HepG2 (cell line): Measurements from ENCODE around the gene TRERF1. TPM values are rescaled to one million over a fixed set of nuclear protein-coding genes. Genes with fewer than 3 reads are reported as not detected.

Source experiments
- ATAC-seq: fragments of 200-7000 bp; cut with Tn5 transposase; 3 replicates; pipeline ENCODE4 v1.9.1; 2020; ENCODE audit warnings: mild to moderate bottlenecking, moderate library complexity
- BruUV-seq: library from RNA; stranded (reverse); fragments of 400-500 nt; replicated peaks from 2 replicates; lab custom pipeline; 2021; lab: Mats Ljungman, UMichigan
- CTCF ChIA-PET: fragments of 300-600 bp; formaldehyde crosslinking; extraction: SDS; loops from one replicate; lab custom pipeline; 2021; ENCODE audit warnings: low total read pairs, inconsistent platforms, low intra/inter-chr PET ratio; lab: Yijun Ruan, JAX
- POLR2A ChIA-PET: fragments of 350-600 bp; sonication (Branson Sonifier 250); formaldehyde crosslinking; loops from one replicate; lab custom pipeline; 2020; ENCODE audit warnings: antibody characterized with exemption, inconsistent platforms; lab: Yijun Ruan, JAX
- DNase-seq: peaks from one replicate; pipeline ENCODE4 v3.0.0-alpha.2; 2015; ENCODE audit warnings: low spot score
- FAIRE-seq: peaks from 3 replicates; lab custom pipeline; 2011; peaks lifted over from hg19 to GRCh38; lab: Jason Lieb, UNC
- H2AFZ ChIP-seq: one replicate; pipeline ENCODE4 v1.6.1; 2011; ENCODE audit warnings: low read length, inconsistent platforms
- H3K27ac ChIP-seq: fragments of 300-600 bp; 3 replicates; pipeline ENCODE4 v1.8.0; 2011; ENCODE audit warnings: mixed run types, mild to moderate bottlenecking, mixed read lengths, low read length, inconsistent platforms; ENCODE audit not compliant: insufficient read depth; ENCODE audit errors: extremely low read length
- H3K27me3 ChIP-seq, 2 experiments: fragments of 200-600 bp in 1 of 2; 2 replicates in 1 of 2; 3 replicates in 1 of 2; pipeline versions ENCODE4 v1.6.0 to v1.8.0; 2011; ENCODE audit warnings: low read length in 2 of 2, mild to moderate bottlenecking in 2 of 2, moderate library complexity in 2 of 2, inconsistent platforms in 1 of 2; ENCODE audit not compliant: insufficient read depth in 2 of 2, control insufficient read depth in 1 of 2
- H3K36me3 ChIP-seq, 2 experiments: fragments of 200-600 bp in 1 of 2; replicated peaks in 1 of 2; 2 replicates in 1 of 2; 3 replicates in 1 of 2; pipeline versions ENCODE4 v1.5.1 to v1.8.0; 2011; ENCODE audit warnings: low read length in 2 of 2, inconsistent platforms in 1 of 2; ENCODE audit not compliant: insufficient read depth in 2 of 2, control insufficient read depth in 1 of 2
- H3K4me1 ChIP-seq: 2 replicates; pipeline ENCODE4 v1.5.1; 2012; ENCODE audit warnings: low read length, inconsistent platforms; ENCODE audit not compliant: insufficient read depth
- H3K4me2 ChIP-seq: 2 replicates; pipeline ENCODE4 v1.6.0; 2011; ENCODE audit warnings: low read depth, low read length, inconsistent platforms
- H3K4me3 ChIP-seq, 3 experiments: fragments of 200-600 bp in 1 of 3; sonication (generic), shearing (Covaris generic) in 1 of 3; replicated peaks in 1 of 3; 2 replicates each; pipeline ENCODE4 v1.5.1; 2011 to 2016; ENCODE audit warnings: low read length in 3 of 3, inconsistent platforms in 2 of 3, low read depth in 2 of 3, mild to moderate bottlenecking in 2 of 3, control low read depth in 1 of 3, mixed read lengths in 1 of 3; ENCODE audit not compliant: insufficient read depth in 1 of 3
- H3K79me2 ChIP-seq: one replicate; pipeline ENCODE4 v1.6.1; 2011; ENCODE audit warnings: low read length, inconsistent platforms; ENCODE audit not compliant: insufficient read depth
- H3K9ac ChIP-seq: 2 replicates; pipeline ENCODE4 v1.6.0; 2011; ENCODE audit warnings: mild to moderate bottlenecking, low read depth, low read length, inconsistent platforms; ENCODE audit not compliant: insufficient read depth
- H3K9me3 ChIP-seq: 2 replicates; pipeline ENCODE4 v1.5.1; 2012; ENCODE audit warnings: mild to moderate bottlenecking, low read length
- H4K20me1 ChIP-seq: 2 replicates; pipeline ENCODE4 v1.6.0; 2011; ENCODE audit warnings: inconsistent platforms, mild to moderate bottlenecking, low read length, moderate library complexity; ENCODE audit not compliant: insufficient read depth
- DNMT3B ChIP-seq: conservative IDR thresholded peaks from 2 replicates; pipeline ENCODE4 v1.6.1; 2016; ENCODE audit warnings: missing biosample characterization, control low read depth
- FLYWCH1 ChIP-seq: sonication (generic); formaldehyde crosslinking; IDR thresholded peaks from 2 replicates; pipeline ENCODE4 v1.8.1; 2023; ENCODE audit warnings: mild to moderate bottlenecking, missing genetic modification reagents
- GLI4 ChIP-seq: sonication (generic); formaldehyde crosslinking; IDR thresholded peaks from 2 replicates; pipeline ENCODE4 v1.5.1; 2020; ENCODE audit warnings: missing genetic modification reagents, mild to moderate bottlenecking, moderate library complexity, borderline replicate concordance
- HDAC1 ChIP-seq: sonication (generic); formaldehyde crosslinking; IDR thresholded peaks from 2 replicates; pipeline ENCODE4 v1.5.1; 2020; ENCODE audit warnings: mild to moderate bottlenecking, missing genetic modification reagents
- IRF2 ChIP-seq: IDR thresholded peaks from 2 replicates; pipeline ENCODE4 v1.6.1; 2018; ENCODE audit warnings: missing genetic modification reagents, missing compliant biosample characterization
- KDM1A ChIP-seq: IDR thresholded peaks from 2 replicates; pipeline ENCODE4 v1.6.1; 2016; ENCODE audit warnings: missing compliant biosample characterization
- MEF2D ChIP-seq: sonication (generic); formaldehyde crosslinking; IDR thresholded peaks from 2 replicates; pipeline ENCODE4 v1.5.1; 2020; ENCODE audit warnings: mild to moderate bottlenecking, missing genetic modification reagents
- MTF1 ChIP-seq: sonication (generic); formaldehyde crosslinking; IDR thresholded peaks from 2 replicates; pipeline ENCODE4 v1.5.0; 2020; ENCODE audit warnings: missing genetic modification reagents
- RBAK ChIP-seq: sonication (generic); formaldehyde crosslinking; IDR thresholded peaks from 2 replicates; pipeline ENCODE4 v1.5.1; 2020; ENCODE audit warnings: mild to moderate bottlenecking, missing genetic modification reagents
- SNAPC2 ChIP-seq: sonication (generic); formaldehyde crosslinking; IDR thresholded peaks from 2 replicates; pipeline ENCODE4 v1.8.1; 2022; ENCODE audit warnings: mild to moderate bottlenecking, missing genetic modification reagents
- TARDBP ChIP-seq: sonication (generic); formaldehyde crosslinking; IDR thresholded peaks from 2 replicates; pipeline ENCODE4 v1.8.0; 2022; ENCODE audit warnings: mild to moderate bottlenecking, missing genetic modification reagents
- TEAD2 ChIP-seq: sonication (generic); formaldehyde crosslinking; IDR thresholded peaks from 2 replicates; pipeline ENCODE4 v1.9.0; 2021; ENCODE audit warnings: missing genetic modification reagents
- ZFP36L2 ChIP-seq: sonication (generic); formaldehyde crosslinking; IDR thresholded peaks from 2 replicates; pipeline ENCODE4 v1.4.0; 2020; ENCODE audit warnings: missing genetic modification reagents
- ZNF256 ChIP-seq: sonication (generic); formaldehyde crosslinking; conservative IDR thresholded peaks from 2 replicates; pipeline ENCODE4 v1.4.0; 2020; ENCODE audit warnings: missing genetic modification reagents
- ZNF34 ChIP-seq: sonication (generic); formaldehyde crosslinking; IDR thresholded peaks from 2 replicates; pipeline ENCODE4 v1.4.0; 2020; ENCODE audit warnings: mild to moderate bottlenecking, missing genetic modification reagents, borderline replicate concordance
- ZNF432 ChIP-seq: sonication (generic); formaldehyde crosslinking; IDR thresholded peaks from 2 replicates; pipeline ENCODE4 v1.5.0; 2020; ENCODE audit warnings: missing genetic modification reagents, mild to moderate bottlenecking, borderline replicate concordance
- ZNF543 ChIP-seq: sonication (generic); formaldehyde crosslinking; IDR thresholded peaks from 2 replicates; pipeline ENCODE4 v1.4.0; 2020; ENCODE audit warnings: mild to moderate bottlenecking, missing genetic modification reagents
- ZNF678 ChIP-seq: sonication (generic); formaldehyde crosslinking; IDR thresholded peaks from 2 replicates; pipeline ENCODE4 v1.4.0; 2020; ENCODE audit warnings: mild to moderate bottlenecking, missing genetic modification reagents
- WGBS: methylation state at CpG from one replicate; pipeline ENCODE4 v1.1.6; 2017; ENCODE audit warnings: low lambda C conversion rate; 5-methylcytosine and 5-hydroxymethylcytosine counted together
- in situ Hi-C: cut with HindIII; loops from 2 replicates; pipeline ENCODE4 v1.10.0; 2017; ENCODE audit warnings: low pct_unique_long_range_greater_than_20kb; ENCODE audit not compliant: extremely low pct_ligation_motif_present
- intact Hi-C: fragments of 100-400 bp; cut with micrococcal nuclease; formaldehyde crosslinking; loops from one replicate; pipeline ENCODE4 v1.10.0; 2022; ENCODE audit not compliant: unreplicated experiment
- polyA plus RNA-seq, 8 experiments: library from polyadenylated mRNA; depleted of rRNA in 3 of 8; stranded (reverse) in 7 of 8; unstranded in 1 of 8; fragments of >200 nt; fragmentation: Illumina TruSeq in 4 of 8; extraction: Trizol in 4 of 8; gene quantifications; 2 replicates each; pipeline versions ENCODE4 v1.2.1 to v1.2.3, GENCODE V29; 2011 to 2016; ENCODE audit warnings: low read depth in 4 of 8, missing spikeins in 1 of 8, mixed read lengths in 1 of 8; ENCODE audit not compliant: insufficient read depth in 1 of 8
- total RNA-seq, 5 experiments: library from RNA; depleted of rRNA; stranded (reverse); fragments of >200 nt; fragmentation: Illumina TruSeq; extraction: Trizol; gene quantifications; 2 replicates each; pipeline ENCODE4 v1.2.3, GENCODE V29; 2016; ENCODE audit warnings: low read depth in 1 of 5
- TF ChIP-seq, protein P1 (sequence below): sonication (generic); formaldehyde crosslinking; IDR thresholded peaks from 2 replicates; pipeline ENCODE4 v1.4.0; 2020; ENCODE audit warnings: low read depth, mild to moderate bottlenecking, missing genetic modification reagents
- TF ChIP-seq, protein P2 (sequence below): sonication (generic); formaldehyde crosslinking; IDR thresholded peaks from 2 replicates; pipeline ENCODE4 v1.8.0; 2022; ENCODE audit warnings: mild to moderate bottlenecking, missing genetic modification reagents, moderate library complexity

The TRERF1 gene
- total and polyA plus RNA-seq, 2 of the 13 experiments (the other 11 are each of a cell fraction or from before 2014, with no cell fraction given): 0.02 TPM; not detected in 1

DNA sequence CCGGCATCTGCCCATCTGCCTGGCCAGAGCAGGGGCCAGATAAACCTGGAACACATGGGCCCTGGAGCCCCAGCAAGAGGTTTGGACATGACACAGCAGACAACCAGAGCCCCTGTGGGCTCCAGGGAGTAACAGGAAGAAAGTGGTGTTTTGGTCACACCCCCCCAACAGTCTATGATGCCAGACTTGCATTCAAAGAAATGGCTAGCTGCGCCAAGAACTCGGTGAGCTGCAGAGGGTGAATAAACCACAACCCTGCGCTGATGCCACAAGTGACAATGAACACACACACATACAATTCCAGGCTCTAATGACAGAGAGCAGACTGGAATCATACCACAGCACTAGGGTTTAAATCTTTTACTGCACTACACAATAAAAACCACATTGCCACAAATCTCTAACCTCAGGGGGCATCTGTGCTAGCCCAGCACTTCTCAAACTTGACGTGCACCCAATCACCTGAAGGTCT, 34.0 kb downstream of the TRERF1 start:
- DNase-seq (no peak), FAIRE-seq (no peak), ATAC-seq (no peak)
- no peaks in the 10 kb centered on the region for H3K36me3 ChIP-seq
- H3K27me3 ChIP-seq: peaks cover 1 to 6% of the 10 kb centered on the region in 2 experiments; a peak in 4 of 5 replicates
- ChIA-PET POLR2A (no interaction called here), CTCF (no interaction called here)
- TF ChIP-seq DNMT3B (no peak), TARDBP (CRISPR knock-in tag) (no peak), HDAC1 (CRISPR knock-in tag) (no peak), FLYWCH1 (CRISPR knock-in tag) (no peak), TEAD2 (CRISPR knock-in tag) (no peak), ZNF543 (CRISPR knock-in tag) (no peak), IRF2 (CRISPR knock-in tag) (no peak), MEF2D (CRISPR knock-in tag) (no peak), ZNF678 (CRISPR knock-in tag) (no peak)
- no peak overlapping the region for H2AFZ ChIP-seq
- WGBS: 45% methylated on average over 5 of the region's 5 CpGs
- no peak overlapping the region for H3K4me3 ChIP-seq
- no peaks in the 10 kb centered on the region for H3K4me1 ChIP-seq
- BruUV-seq: no TSS peak
- intact Hi-C loops: no loop called here
- no peak overlapping the region for H3K27ac ChIP-seq
- H3K4me2 ChIP-seq: no peak overlapping the region
- no peak overlapping the region for H3K9ac ChIP-seq
- no peaks in the 10 kb centered on the region for H4K20me1 ChIP-seq
- no peaks in the 10 kb centered on the region for H3K9me3 ChIP-seq
- in situ Hi-C loops: no loop called here
- no peaks in the 10 kb centered on the region for H3K79me2 ChIP-seq

DNA sequence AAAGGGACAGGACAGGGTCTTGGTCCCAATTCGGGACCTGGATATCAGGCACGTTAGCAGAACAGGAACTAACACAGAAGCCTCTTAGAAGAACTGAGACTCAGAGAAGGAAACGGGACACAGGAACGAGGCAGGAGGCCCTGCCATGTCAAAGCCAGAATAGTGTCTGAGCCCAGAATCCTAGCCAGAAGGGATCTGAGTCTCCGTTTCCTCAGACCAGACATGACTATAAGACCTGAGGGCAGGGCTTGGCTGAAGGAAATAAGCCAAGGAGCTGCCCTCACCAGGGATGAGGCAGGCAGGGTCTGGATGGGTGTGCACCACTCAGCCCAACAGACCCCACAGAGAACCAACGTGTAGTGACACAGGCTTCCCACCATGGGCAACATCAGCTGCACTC, 40.3 kb downstream of the TRERF1 start:
- ChIA-PET CTCF (no interaction called here), POLR2A (no interaction called here)
- Histone ChIP-seq H3K27ac (no peak overlapping the region), H3K4me2 (no peak overlapping the region), H3K27me3 (peaks cover 2 to 3% of the 10 kb centered on the region in 2 experiments; a peak in 1 of 5 replicates), H3K9me3 (no peaks in the 10 kb centered on the region), H3K4me1 (no peaks in the 10 kb centered on the region), H2AFZ (no peak overlapping the region), H3K9ac (no peak overlapping the region), H3K36me3 (no peaks in the 10 kb centered on the region), H3K4me3 (no peak overlapping the region), H4K20me1 (no peaks in the 10 kb centered on the region), H3K79me2 (no peaks in the 10 kb centered on the region)
- WGBS: 0% methylated on average over 6 of the region's 6 CpGs
- in situ Hi-C loops: no loop called here
- DNase-seq (no peak), ATAC-seq (no peak), FAIRE-seq (no peak)
- intact Hi-C loops: no loop called here
- no TSS peak for BruUV-seq
- no peak for TF ChIP-seq ZFP36L2 (CRISPR knock-in tag)
- TF ChIP-seq RBAK: no peak
- TF ChIP-seq ZNF432: no peak
- TF ChIP-seq, protein P1, sequence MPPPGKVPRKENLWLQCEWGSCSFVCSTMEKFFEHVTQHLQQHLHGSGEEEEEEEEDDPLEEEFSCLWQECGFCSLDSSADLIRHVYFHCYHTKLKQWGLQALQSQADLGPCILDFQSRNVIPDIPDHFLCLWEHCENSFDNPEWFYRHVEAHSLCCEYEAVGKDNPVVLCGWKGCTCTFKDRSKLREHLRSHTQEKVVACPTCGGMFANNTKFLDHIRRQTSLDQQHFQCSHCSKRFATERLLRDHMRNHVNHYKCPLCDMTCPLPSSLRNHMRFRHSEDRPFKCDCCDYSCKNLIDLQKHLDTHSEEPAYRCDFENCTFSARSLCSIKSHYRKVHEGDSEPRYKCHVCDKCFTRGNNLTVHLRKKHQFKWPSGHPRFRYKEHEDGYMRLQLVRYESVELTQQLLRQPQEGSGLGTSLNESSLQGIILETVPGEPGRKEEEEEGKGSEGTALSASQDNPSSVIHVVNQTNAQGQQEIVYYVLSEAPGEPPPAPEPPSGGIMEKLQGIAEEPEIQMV (CRISPR knock-in tag): no peak
- no peak for TF ChIP-seq ZNF34 (CRISPR knock-in tag)
- TF ChIP-seq GLI4: no peak
- no peak for TF ChIP-seq MTF1 (CRISPR knock-in tag)
- TF ChIP-seq ZNF256 (CRISPR knock-in tag): no peak
- TF ChIP-seq SNAPC2: no peak
- TF ChIP-seq KDM1A (CRISPR knock-in tag): no peak
- TF ChIP-seq, protein P2, sequence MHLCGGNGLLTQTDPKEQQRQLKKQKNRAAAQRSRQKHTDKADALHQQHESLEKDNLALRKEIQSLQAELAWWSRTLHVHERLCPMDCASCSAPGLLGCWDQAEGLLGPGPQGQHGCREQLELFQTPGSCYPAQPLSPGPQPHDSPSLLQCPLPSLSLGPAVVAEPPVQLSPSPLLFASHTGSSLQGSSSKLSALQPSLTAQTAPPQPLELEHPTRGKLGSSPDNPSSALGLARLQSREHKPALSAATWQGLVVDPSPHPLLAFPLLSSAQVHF (CRISPR knock-in tag): no peak
